Adrenal gland (tissue), 5 donors: ENCODE measurements around the gene ARHGAP32.

Experiments
- POLR2A ChIP-seq, 2 donors: fragments of 450-650 bp; IDR thresholded peaks; one replicate each; pipeline ENCODE4 v1.6.1; 2017; ENCODE audit warnings: antibody characterized with exemption in 2 of 2, mild to moderate bottlenecking in 2 of 2, moderate library complexity in 1 of 2
- TF ChIP-seq, protein P1 (sequence below), 6 experiments: fragments of 450-650 bp in 4 of 6; fragments of 200-600 bp in 2 of 6; sonication (generic) in 1 of 6; IDR thresholded peaks; 1 replicate in 5 of 6; 2 replicates in 1 of 6; pipeline versions ENCODE4 v1.5.1 to v1.8.0; 2016 to 2021; ENCODE audit warnings: antibody characterized with exemption in 6 of 6, mild to moderate bottlenecking in 2 of 6, moderate library complexity in 1 of 6
- donor health status: DM: no; HTN: no; CAD: no.

DNA sequence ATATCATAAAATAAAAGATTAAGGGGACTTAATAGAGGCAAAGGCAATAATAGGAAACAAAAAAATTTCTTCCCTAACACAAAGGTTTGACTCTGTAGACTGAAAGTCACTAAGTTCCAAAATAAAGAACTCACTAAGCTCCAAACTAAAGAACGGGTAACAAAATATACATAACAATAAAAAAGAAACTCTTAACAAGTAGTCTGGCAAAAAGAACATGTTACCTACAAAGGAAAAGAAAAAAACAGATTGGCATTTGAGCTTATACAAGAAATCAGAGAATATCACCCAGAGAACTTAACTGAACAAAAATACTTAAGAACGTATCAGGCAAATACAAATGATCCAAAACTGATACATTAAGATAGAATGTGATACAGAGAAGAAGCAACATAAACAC lies 7.5 kb downstream of the ARHGAP32 start:
- TF ChIP-seq, protein P1, sequence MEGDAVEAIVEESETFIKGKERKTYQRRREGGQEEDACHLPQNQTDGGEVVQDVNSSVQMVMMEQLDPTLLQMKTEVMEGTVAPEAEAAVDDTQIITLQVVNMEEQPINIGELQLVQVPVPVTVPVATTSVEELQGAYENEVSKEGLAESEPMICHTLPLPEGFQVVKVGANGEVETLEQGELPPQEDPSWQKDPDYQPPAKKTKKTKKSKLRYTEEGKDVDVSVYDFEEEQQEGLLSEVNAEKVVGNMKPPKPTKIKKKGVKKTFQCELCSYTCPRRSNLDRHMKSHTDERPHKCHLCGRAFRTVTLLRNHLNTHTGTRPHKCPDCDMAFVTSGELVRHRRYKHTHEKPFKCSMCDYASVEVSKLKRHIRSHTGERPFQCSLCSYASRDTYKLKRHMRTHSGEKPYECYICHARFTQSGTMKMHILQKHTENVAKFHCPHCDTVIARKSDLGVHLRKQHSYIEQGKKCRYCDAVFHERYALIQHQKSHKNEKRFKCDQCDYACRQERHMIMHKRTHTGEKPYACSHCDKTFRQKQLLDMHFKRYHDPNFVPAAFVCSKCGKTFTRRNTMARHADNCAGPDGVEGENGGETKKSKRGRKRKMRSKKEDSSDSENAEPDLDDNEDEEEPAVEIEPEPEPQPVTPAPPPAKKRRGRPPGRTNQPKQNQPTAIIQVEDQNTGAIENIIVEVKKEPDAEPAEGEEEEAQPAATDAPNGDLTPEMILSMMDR (IDR thresholded peaks at IDR 0.05), result no peak
- TF ChIP-seq POLR2A (IDR thresholded peaks at IDR 0.05), result no peak
